HFFc6 (cell line): ENCODE measurements around the gene SERPINA12. TPM values are rescaled to one million over a fixed set of nuclear protein-coding genes. Genes with fewer than 3 reads are reported as not detected.

Source experiments
- DNase-seq: peaks from one replicate; pipeline ENCODE4 v3.0.0-alpha.2; 2018
- H3K27ac Mint-ChIP-seq: 2 replicates; pipeline ENCODE4 v1.8.0; 2020; ENCODE audit warnings: mild to moderate bottlenecking, mixed read lengths
- H3K27me3 Mint-ChIP-seq: 2 replicates; pipeline ENCODE4 v1.8.0; 2021; ENCODE audit warnings: mild to moderate bottlenecking, moderate library complexity, mixed read lengths; ENCODE audit not compliant: insufficient read depth
- H3K36me3 Mint-ChIP-seq: 2 replicates; pipeline ENCODE4 v1.8.0; 2021; ENCODE audit warnings: low read depth, mixed read lengths
- H3K4me1 Mint-ChIP-seq: 2 replicates; pipeline ENCODE4 v1.8.0; 2020; ENCODE audit warnings: low read depth, mixed read lengths
- H3K4me3 Mint-ChIP-seq: 2 replicates; pipeline ENCODE4 v1.8.0; 2020; ENCODE audit warnings: mild to moderate bottlenecking, moderate library complexity, mixed read lengths
- H3K9me3 Mint-ChIP-seq: 2 replicates; pipeline ENCODE4 v1.8.0; 2020; ENCODE audit warnings: mild to moderate bottlenecking, mixed read lengths
- long read RNA-seq: library from polyadenylated mRNA; unstranded; transcript quantifications from one replicate; pipeline ENCODE4 v2.0.0, GENCODE V29; 2019
- total RNA-seq, 6 experiments: library from RNA; stranded (reverse); fragmentation: NEBNext Ultra II Directional; extraction: Animal tissue kit (Norgen Biotek cat#: 25700); gene quantifications; 2 replicates in 1 of 6; 3 replicates in 5 of 6; pipeline ENCODE4 v1.2.3, GENCODE V29; 2021
- TF ChIP-seq, protein P1 (sequence below): fragments of 200-600 bp; sonication (generic); IDR thresholded peaks from 2 replicates; pipeline ENCODE4 v1.5.0; 2021; ENCODE audit warnings: antibody characterized with exemption, mild to moderate bottlenecking

SERPINA12 gene, protein sequence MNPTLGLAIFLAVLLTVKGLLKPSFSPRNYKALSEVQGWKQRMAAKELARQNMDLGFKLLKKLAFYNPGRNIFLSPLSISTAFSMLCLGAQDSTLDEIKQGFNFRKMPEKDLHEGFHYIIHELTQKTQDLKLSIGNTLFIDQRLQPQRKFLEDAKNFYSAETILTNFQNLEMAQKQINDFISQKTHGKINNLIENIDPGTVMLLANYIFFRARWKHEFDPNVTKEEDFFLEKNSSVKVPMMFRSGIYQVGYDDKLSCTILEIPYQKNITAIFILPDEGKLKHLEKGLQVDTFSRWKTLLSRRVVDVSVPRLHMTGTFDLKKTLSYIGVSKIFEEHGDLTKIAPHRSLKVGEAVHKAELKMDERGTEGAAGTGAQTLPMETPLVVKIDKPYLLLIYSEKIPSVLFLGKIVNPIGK
- not detected for total RNA-seq
- long read RNA-seq = 0 reads

DNA sequence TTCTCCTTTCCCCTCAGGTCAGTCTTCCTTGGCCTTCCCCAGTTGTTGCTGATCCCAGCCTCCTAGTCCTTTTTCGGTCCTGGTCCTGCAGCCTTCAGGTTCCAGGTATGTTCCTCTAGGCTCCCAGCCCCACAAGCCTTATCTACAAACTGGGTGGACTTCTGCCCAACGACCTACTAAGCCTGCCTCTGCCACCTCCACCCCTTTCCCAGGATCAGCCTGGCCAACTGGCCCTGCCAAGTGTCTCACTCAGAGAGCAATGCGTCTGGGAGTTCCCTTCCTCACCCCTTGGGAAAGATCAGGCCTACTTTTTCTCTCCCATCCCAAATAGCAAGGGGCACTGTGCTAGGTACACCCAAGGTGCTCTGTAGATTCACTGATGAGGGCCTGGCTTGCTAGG lies at the start of gene SERPINA12:
Gene SERPINA12, minus strand, starts transcription at position 114 of the 400 bp plus-strand sequence. CDS start 11,072 bp downstream, outside the sequence.
- TF ChIP-seq, protein P1, sequence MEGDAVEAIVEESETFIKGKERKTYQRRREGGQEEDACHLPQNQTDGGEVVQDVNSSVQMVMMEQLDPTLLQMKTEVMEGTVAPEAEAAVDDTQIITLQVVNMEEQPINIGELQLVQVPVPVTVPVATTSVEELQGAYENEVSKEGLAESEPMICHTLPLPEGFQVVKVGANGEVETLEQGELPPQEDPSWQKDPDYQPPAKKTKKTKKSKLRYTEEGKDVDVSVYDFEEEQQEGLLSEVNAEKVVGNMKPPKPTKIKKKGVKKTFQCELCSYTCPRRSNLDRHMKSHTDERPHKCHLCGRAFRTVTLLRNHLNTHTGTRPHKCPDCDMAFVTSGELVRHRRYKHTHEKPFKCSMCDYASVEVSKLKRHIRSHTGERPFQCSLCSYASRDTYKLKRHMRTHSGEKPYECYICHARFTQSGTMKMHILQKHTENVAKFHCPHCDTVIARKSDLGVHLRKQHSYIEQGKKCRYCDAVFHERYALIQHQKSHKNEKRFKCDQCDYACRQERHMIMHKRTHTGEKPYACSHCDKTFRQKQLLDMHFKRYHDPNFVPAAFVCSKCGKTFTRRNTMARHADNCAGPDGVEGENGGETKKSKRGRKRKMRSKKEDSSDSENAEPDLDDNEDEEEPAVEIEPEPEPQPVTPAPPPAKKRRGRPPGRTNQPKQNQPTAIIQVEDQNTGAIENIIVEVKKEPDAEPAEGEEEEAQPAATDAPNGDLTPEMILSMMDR = no peak
- no peak within 1 kb of the TSS for H3K27ac Mint-ChIP-seq
- H3K9me3 Mint-ChIP-seq = peaks cover 64% of the 10 kb centered on the region
- no peak for DNase-seq
- H3K4me3 Mint-ChIP-seq = no peak within 1 kb of the TSS
- 0 out of 2 replicates have a peak, but pooled peaks cover 4% of the 10 kb centered on the region for H3K36me3 Mint-ChIP-seq
- H3K27me3 Mint-ChIP-seq = peaks cover 3% of the 10 kb centered on the region; the same call in 1 of the 2 replicates
- H3K4me1 Mint-ChIP-seq = no peaks in the 10 kb centered on the region

DNA sequence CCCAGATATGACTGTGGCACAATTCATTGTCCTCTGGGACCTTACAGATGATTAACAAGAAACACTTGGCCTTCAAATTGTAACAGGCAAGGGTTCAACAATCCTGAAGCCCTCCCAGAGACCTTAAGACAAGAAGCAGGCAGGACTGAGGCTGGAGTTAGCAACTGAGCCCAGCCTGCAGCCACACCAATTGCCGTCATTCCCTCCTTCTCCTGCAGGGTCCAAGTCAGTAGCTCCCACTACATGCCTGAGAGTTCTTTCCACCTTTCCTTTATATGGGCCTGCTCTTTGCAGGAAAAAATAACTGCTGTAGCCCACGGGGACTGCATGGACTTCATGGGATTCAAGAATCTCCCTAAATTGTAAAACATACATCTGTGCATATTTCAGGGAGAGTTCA lies 49.6 kb upstream of the SERPINA12 start:
- DNase-seq = no peak
- no peaks in the 10 kb centered on the region for H3K4me1 Mint-ChIP-seq
- H3K4me3 Mint-ChIP-seq = no peak overlapping the region
- no peak overlapping the region for H3K27ac Mint-ChIP-seq
- H3K27me3 Mint-ChIP-seq = no peaks in the 10 kb centered on the region; the same call in none of the 2 replicates
- H3K36me3 Mint-ChIP-seq = no peaks in the 10 kb centered on the region
- TF ChIP-seq, protein P1 = no peak
- H3K9me3 Mint-ChIP-seq = peaks cover 72% of the 10 kb centered on the region

DNA sequence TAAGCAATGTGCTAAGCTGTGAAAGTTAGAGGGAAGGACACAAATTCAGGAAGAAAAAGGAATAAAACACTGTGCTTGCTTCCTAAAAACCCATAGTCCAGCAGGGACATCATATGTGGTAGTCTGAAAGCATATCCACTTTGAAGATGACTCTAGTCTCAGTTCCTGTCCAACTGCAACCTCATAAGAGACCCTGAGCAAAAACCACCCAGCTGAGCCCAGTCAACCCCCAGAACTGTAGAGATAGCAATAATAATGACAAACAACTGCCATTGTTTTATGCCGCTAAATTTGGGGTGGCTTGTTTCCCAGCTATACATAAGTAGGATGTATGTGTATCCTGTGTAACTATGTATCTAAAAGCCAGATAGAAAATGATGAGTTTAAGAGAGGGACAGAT lies 48.1 kb upstream of the SERPINA12 start:
- no peak overlapping the region for H3K27ac Mint-ChIP-seq
- H3K4me1 Mint-ChIP-seq = no peaks in the 10 kb centered on the region
- TF ChIP-seq, protein P1 = no peak
- H3K4me3 Mint-ChIP-seq = no peak overlapping the region
- H3K27me3 Mint-ChIP-seq = no peaks in the 10 kb centered on the region; the same call in none of the 2 replicates
- H3K9me3 Mint-ChIP-seq = peaks cover 63% of the 10 kb centered on the region
- H3K36me3 Mint-ChIP-seq = no peaks in the 10 kb centered on the region
- DNase-seq = no peak

DNA sequence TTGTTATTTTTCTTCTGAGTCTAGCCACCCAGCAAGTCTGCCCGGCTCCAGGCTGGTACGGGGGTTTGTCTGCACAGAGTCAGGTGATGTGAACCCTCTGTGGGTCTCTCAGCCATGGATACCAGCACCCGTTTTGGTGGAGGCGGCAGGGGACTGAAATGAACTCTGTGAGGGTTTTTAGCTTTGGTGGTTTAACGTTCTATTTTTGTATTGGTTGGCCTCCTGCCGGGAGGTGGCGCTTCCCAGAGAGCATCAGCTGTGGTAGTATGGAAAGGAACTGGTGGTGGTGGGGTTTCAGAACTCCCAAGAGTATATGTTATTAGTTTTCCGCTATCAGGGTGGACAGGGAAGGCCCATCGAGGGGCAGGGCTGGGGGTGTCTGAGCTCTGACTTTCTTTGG lies 46.7 kb upstream of the SERPINA12 start:
- H3K4me1 Mint-ChIP-seq = no peaks in the 10 kb centered on the region

DNA sequence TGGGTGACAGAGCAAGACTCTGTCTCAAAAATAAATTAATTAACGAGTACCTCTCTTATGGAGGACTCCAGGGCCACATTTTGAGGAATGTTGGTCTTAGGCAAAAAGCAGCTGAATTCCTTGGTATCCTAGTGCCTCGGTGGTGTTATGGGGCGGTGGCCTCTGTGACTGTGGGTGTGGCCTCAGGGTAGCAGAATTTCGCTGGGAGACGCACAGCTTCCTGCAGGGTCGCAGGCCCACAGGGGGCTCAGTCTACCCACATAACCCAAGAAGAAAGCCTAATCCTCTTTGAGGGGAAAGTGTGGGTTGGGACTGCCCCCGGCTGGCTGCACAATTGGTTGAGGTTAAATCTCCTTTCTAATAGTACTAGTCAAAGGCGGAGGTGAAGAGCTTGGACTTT lies 40.8 kb upstream of the SERPINA12 start:
- Mint-ChIP-seq H3K27me3 (peaks cover 1% of the 10 kb centered on the region; the same call in 1 of the 2 replicates), H3K36me3 (no peaks in the 10 kb centered on the region; the same call in 1 of the 2 replicates), H3K4me1 (no peaks in the 10 kb centered on the region), H3K27ac (no peak overlapping the region), H3K9me3 (peaks cover 39% of the 10 kb centered on the region), H3K4me3 (no peak overlapping the region)
- no peak for DNase-seq
- TF ChIP-seq, protein P1 = no peak

More for the DNA sequence above, 46.7 kb upstream of the SERPINA12 start:
- peaks cover 50% of the 10 kb centered on the region for H3K9me3 Mint-ChIP-seq
- no peak overlapping the region for H3K4me3 Mint-ChIP-seq
- TF ChIP-seq, protein P1 = no peak
- H3K27ac Mint-ChIP-seq = no peak overlapping the region
- H3K36me3 Mint-ChIP-seq = no peaks in the 10 kb centered on the region
- DNase-seq = no peak
- H3K27me3 Mint-ChIP-seq = no peaks in the 10 kb centered on the region; the same call in 1 of the 2 replicates
